RKO (cell line): ENCODE data around the gene MOB1B.
"Not testable (repeated sequence)": the region's sequence is repeated elsewhere in the genome, so short reads cannot be mapped to it uniquely, and the experiment has no call there.

Experiments
- DNase-seq: peaks from one replicate; pipeline ENCODE4 v3.0.0-alpha.2; 2016; ENCODE audit warnings: low spot score

Gene MOB1B

GRCh38 chr4:71009086-71009485, 106.9 kb downstream of the MOB1B start:
- peak; percentile 11 for DNase-seq

- DNase-seq: peak; percentile 64
These were observed 107.9 kb downstream of the MOB1B start for GRCh38 chr4:71009890-71010588.

- no peak for DNase-seq
These were observed 109.3 kb downstream of the MOB1B start for GRCh38 chr4:71011451-71011850.

- DNase-seq: not testable (repeated sequence)
These were observed 115.2 kb downstream of the MOB1B start for GRCh38 chr4:71017391-71017790.

DNA sequence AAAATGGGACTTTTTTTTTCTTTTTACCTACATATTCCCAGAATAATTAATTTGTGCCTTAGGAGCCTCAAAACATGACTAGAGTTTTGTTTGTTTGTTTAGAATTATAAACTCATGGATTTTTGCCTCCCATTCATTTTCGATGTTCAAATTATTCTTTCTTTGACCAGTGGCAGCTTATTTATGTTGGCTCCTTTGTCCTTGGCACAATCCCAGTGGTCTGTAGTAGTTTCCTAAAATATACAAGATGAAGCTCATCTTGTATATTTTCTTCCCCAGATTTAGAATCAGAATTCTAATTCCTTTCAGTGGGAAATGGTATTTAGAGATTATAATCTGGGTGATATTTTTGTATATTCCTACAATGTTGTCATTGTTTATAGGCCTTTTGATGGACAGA, 118.4 kb downstream of the MOB1B start:
- DNase-seq: no peak

DNA sequence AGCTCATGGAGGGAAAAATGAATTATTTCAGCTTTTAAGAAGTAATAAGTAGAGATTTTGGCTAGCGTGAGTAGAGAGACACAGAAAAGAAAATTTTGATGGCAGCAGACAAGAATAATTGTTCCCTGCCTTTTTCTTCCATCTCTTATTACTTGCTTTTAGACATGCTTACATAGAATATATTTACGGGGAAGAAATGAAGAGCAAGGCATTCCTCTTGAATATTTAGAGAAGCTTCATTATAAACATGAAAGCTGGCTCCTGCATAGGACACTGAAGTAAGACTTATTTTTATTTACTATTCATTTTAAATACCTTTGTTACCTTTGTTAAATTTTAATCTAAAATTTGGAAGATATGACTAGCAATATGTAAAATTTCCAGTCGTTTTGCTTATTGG, 123.5 kb downstream of the MOB1B start:
- DNase-seq: no peak

- peak; percentile 85 for DNase-seq
These were observed 123.9 kb downstream of the MOB1B start for GRCh38 chr4:71026086-71026485.

DNA sequence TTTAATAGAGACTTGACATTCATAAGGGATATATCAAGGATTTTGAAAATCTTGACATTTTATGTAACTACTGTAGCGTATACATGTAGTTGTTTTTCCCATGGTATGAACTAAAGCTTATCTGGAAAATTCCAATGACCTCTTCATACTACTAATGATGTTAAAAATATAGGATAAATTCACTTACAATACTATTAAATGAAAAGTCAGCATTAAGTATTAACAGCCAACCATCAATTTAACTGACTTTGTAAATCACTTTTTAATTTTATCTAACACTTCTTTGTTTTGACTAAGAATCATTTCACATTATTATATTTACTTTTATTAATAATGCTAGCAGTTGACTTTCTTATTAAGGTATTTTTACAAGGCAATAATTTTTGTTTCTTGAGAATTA, 125.4 kb downstream of the MOB1B start:
- no peak for DNase-seq

DNA sequence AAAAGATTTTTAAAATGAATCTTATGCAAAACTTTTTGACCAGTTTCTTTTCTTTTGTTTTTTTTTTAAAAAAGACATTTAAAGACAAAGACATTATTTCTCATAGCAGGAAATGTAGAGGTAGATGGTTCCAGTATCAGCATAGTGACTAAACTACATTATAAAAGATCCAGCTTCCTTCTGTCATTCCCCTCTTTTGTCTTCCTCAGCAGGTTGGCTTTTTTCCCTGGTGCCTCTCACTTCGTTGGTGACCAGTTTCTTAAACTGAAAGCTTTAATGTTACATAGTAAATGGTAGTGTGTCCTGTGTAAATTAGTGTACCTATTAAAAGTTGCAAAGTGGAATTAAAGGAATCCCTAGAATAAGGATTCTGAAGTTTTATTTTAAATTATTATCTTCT, 127.3 kb downstream of the MOB1B start:
- no peak for DNase-seq

GRCh38 chr4:71032106-71032505, 129.9 kb downstream of the MOB1B start:
- peak; percentile 46 for DNase-seq
